NCI-H526 (cell line): Measurements from ENCODE around the gene GRIK2.

Experiments used
- DNase-seq, 2 experiments: peaks; one replicate each; lab custom pipeline; 2025; lab: John Stamatoyannopoulos, UW

Gene GRIK2

DNA sequence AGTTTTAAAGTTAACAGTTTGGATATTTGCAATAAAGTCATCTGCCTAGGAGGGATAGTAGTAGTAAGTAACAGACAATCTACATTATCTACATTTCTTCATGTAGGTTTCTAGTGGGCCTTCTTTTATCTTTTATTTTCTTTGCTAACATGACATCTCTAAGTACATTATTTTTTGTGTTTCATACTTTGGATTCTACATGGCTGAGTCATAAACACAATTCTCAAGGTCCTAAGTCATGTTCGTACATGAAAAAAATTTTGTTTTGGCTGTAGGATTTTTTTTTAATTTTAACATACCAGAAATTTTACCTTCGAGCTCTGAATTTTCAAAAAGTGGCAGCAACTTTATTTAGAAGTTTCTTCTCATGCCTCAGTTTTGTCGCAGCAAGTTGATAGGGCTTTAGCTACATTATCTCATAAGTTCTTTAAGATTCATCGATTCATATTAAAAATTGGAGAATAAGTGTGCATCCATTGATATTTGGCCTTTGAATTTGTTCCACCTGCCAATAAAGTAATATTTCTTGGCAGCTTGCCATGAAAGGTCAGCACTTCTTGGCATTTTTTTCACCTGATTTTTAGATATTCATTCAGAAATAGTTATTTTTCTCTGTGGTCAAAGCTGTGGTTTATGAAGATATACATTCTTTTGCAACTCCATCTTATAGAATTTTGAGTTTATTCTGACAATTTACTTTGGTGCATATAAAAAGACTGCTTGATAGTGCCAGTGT lies 146.2 kb downstream of the GRIK2 start:
- no peak for DNase-seq

DNA sequence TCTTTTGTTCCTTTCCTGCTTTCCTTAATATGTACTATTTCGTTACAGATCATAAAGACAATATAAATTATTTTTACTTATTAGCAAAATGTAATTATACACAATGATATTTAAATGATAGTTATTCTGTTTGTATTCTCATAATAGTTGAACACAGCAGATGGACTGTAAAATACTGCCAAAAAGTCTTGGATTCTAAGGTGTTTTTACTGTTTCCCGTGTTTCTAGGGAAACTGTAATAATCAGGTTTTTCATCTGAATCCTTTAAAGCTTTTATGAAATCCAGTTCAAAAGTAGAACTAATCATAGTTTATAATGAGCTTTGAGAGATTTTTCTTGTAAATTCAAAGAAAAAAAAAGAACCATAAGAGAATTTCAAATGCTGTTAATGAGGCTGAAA lies 148.4 kb downstream of the GRIK2 start:
- DNase-seq = no peak

DNA sequence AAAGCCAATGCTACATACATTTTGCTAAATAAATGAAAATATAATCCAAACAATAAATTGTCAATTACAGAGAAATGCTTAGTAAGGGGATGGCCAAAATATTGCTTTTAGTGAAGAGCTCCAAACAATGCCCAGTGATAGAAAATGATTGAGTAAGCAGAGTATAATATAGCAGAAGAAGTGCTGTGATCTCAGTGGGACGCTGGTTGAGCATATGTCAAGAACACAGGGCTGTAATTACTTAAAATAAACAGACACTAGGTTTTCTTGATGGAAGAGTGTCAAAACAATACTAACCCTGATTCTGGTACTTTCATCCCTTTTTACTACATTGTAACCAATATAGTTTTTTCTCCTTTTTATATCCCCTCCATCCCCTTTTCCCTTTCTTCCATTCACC lies 150.3 kb downstream of the GRIK2 start:
- DNase-seq = no peak

GRCh38 chr6:101544286-101544685 lies 150.8 kb downstream of the GRIK2 start:
- DNase-seq = no peak

DNA sequence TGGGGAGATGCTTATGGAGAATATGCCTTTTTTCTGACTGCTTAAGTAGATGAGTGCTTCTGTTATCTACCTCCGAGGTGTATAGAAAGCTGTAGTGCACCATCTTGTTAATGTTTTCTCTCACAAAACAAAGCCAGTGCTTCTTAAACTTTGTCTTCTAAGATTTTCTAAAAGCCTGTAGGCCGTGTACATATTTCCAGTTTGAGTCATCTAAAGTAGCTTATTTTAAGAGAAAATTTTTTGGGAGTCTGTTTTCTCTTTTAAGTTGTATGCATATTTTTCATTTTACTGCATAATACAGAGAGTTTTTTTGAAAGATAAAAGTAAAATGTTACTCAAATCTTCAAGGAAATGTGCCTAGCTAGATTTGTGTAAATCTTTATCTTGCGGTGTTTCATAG lies 151.7 kb downstream of the GRIK2 start:
- no peak for DNase-seq

DNA sequence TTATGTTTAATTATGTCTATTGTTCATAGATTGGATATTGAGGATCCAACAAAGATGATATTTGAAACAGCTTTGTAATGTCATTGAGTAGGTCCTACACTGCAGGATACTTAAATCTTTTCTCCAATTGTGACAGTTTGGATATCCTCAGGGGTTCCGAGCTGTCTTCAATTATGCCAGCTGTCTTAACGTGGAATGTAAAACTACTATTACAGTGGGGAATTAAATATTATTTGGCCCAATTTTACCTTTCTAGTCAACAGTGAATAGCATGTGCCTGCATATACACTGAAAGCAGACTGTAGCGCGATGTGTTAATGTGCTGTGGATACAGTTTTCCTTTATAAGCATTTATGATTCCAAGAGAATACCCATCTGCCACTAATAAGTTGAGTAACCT lies 156.9 kb downstream of the GRIK2 start:
- no peak for DNase-seq

GRCh38 chr6:101554231-101554630 lies 160.7 kb downstream of the GRIK2 start:
- no peak for DNase-seq

- DNase-seq = no peak
Measured at GRCh38 chr6:101558712-101559111, 165.2 kb downstream of the GRIK2 start.

- no peak for DNase-seq
Measured at GRCh38 chr6:101572627-101573026, 179.1 kb downstream of the GRIK2 start.

GRCh38 chr6:101577091-101577490 lies 183.6 kb downstream of the GRIK2 start:
- no peak for DNase-seq

DNA sequence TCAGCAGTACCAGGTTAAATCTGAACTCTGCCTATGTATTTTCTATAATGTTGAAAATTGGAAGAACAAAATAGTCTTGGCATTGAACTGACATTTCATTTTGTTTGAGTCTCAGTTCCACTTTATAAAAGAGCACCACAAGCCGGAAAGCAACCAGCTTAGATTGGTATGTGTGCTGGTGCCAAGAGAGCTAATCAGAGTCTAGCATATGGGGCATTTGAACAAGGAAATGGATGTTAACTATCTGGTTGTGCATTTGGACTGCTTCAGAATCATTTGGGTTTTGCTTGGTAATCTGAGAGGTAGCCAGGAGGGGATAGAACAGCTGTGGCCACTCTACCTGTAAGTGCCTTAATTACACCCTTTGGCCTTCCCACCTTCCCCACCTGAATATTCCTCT lies 184.8 kb downstream of the GRIK2 start:
- no peak for DNase-seq

GRCh38 chr6:101582792-101583191 lies 189.3 kb downstream of the GRIK2 start:
- no peak for DNase-seq

DNA sequence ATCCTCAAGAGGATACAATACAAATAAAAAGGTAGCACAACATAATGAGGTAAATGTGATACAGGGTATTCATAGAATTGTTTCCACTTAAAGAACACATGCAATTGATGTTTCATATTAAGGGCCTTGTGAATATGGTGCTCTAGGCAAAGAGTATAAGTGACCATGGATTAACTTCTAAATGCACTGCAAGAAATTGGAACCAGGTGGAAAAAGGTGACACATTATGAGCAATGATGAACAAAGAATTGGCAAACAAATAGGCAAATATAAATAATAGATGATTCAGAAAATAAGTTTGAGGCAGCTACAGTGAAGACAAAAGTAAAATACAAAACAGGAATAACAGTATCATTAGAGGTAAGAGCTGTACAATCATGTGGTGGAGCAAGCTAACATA lies 192.0 kb downstream of the GRIK2 start:
- no peak for DNase-seq

DNA sequence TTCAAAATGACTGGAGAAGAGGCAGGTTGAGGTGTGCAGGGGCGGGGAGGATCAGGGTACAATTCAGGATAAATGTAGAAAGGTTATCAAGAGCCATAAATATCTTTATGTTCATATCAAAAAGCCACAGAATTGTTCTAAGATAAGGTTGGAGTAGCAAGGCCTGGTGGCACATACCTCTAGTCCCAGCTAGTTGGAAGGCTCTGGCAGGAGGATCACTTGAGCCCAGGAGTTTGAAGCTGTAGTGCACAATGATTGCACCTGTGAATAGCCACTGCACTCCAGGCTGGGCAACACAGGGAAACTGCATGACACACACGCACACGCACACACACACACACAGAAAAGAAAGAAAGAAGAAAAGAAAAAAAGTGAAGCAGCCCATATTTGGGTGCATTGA lies 194.8 kb downstream of the GRIK2 start:
- DNase-seq = no peak

DNA sequence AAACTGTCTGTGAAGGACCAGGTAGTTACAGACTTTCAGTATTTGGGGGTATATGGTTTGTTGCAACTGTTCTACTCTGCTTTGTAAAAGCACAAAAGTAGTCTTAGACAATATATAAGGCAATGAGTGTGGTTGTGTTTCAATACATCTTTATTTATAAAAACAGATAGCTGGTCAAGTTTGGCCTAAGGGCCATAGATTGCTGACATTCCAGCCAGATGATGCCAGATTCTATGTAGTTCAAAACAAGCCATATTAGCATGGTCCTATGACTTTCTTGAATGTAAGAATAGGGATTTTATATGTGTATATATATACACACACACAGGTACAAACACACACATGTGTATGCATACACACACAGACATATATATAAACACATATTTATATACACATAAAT lies 201.8 kb downstream of the GRIK2 start:
- no peak for DNase-seq

- no peak for DNase-seq
Measured at GRCh38 chr6:101597693-101598092, 204.2 kb downstream of the GRIK2 start.

GRCh38 chr6:101605426-101605825 lies 211.9 kb downstream of the GRIK2 start:
- no peak for DNase-seq

GRCh38 chr6:101605874-101606273 lies 212.4 kb downstream of the GRIK2 start:
- no peak for DNase-seq

DNA sequence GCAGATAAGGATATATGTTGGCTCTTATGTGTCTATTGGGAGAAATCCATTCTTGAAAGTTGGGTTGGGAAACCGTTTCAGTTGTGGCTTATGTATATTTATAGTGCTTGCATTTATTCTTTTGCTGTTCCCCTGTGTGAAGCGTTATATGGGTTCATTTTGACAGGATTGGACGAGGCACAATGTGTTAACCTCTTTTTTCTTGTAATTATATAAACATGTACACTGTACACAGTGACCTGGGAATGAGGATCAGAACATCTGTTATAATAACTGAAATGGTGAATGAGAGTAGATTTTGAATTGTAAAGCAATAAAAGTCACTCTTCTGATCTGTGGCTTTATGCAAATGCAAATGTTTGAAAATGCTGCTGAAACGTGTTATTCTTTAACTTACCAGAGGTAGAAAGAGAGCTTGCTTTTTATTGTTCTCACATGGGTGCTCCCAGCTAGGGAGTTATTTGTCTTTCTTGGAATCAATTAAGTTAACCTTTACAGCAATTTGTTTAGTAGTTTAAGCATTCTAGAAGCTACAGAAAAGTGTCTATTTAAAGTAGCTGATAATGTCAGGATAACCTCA lies 213.7 kb downstream of the GRIK2 start:
- DNase-seq = peak; percentile 83 to 84

- peak in 1 of 2 experiments; percentile 27 for DNase-seq
Measured at GRCh38 chr6:101608703-101609102, 215.2 kb downstream of the GRIK2 start.

GRCh38 chr6:101613556-101613955 lies 220.0 kb downstream of the GRIK2 start:
- no peak for DNase-seq

DNA sequence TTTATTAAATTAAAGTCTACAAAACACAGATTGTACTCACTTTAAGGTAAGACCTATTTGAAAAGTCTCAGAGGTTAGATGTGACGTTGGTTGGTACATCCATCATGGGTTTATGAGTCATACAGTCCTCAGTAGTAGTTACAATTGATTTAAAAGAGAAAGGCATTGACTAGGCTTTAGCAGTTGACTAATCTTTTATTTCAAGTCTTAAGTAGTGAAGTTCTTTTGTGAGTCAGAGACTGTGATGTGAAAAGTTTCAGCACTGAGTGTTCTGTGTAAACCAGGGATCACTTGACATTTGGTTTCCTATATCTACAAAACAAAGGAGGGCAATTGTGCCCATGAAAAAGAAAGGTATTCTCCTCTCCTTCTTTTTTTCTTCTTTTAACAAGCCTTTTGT lies 221.3 kb downstream of the GRIK2 start:
- no peak for DNase-seq

DNA sequence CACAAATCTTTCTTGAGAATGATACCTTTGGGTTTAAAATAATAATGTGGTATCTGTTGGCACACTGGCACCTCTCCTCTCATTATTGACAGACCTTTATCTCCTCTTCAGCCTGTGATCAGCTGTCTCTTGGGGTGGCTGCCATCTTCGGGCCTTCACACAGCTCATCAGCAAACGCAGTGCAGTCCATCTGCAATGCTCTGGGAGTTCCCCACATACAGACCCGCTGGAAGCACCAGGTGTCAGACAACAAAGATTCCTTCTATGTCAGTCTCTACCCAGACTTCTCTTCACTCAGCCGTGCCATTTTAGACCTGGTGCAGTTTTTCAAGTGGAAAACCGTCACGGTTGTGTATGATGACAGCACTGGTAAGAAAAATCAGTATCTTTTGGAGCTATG lies 232.8 kb downstream of the GRIK2 start:
- DNase-seq = peak in 1 of 2 experiments; percentile 19

DNA sequence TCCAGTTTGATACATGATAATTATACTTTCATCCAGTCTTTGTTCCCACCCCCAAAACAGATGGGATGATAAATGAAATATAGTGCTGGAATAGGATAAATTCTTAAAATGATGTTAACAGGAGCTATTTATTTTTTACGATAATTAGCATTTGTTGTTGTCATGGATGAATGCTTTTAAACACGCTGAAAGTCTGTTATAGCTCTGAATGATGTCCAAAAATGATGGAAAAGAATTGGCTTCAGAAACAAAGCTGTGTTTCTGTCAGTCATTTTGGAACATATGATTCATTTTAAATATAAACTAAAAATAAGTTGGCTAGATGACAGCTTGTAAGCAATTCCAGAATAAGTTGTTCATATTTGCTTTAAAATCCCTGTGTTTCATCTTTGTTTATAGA lies 237.4 kb downstream of the GRIK2 start:
- no peak for DNase-seq
